HEK293 (cell line): Measurements from ENCODE around the gene PCDH9.

Source experiments
- ZNF561 ChIP-seq: fragments of 450-650 bp; IDR thresholded peaks from 2 replicates; pipeline ENCODE4 v1.5.1; 2018; ENCODE audit warnings: missing biosample characterization, missing genetic modification characterization, borderline replicate concordance
- TF ChIP-seq, protein P1 (sequence below): fragments of 450-650 bp; formaldehyde crosslinking; IDR thresholded peaks from 2 replicates; pipeline ENCODE4 v1.5.1; 2016; ENCODE audit warnings: missing biosample characterization, missing genetic modification characterization
- TF ChIP-seq, protein P2 (sequence below): fragments of 450-650 bp; formaldehyde crosslinking; IDR thresholded peaks from 2 replicates; pipeline ENCODE4 v1.5.1; 2016; ENCODE audit warnings: missing biosample characterization, missing genetic modification characterization, low read depth

DNA sequence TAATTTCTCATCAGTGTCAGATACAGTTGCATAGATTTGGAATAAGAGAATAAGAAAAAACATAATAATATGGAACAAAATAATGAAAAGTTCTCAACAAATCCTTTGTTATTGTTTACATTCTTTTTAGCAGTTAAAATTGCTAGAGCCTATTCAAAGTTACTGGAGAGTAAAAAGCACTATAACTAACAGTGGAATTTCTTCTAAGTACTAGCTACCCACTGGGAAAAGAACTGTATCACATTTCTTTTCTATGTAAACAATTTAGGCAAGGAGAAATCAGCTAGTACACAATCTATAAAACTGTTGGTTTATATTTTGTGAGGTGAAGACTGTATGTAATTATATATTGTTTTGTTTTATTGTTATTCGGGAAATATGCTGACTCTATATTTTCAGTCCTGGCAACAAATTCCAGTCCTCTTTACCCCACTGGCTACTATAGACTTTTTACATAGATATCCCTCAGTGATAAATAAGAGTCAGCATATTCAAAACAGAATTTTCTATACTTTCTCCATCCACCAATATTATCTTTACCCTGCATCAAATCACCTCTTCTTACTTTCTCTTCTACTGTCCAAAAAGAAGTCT, 222.0 kb downstream of the PCDH9 start:
- TF ChIP-seq, protein P1, sequence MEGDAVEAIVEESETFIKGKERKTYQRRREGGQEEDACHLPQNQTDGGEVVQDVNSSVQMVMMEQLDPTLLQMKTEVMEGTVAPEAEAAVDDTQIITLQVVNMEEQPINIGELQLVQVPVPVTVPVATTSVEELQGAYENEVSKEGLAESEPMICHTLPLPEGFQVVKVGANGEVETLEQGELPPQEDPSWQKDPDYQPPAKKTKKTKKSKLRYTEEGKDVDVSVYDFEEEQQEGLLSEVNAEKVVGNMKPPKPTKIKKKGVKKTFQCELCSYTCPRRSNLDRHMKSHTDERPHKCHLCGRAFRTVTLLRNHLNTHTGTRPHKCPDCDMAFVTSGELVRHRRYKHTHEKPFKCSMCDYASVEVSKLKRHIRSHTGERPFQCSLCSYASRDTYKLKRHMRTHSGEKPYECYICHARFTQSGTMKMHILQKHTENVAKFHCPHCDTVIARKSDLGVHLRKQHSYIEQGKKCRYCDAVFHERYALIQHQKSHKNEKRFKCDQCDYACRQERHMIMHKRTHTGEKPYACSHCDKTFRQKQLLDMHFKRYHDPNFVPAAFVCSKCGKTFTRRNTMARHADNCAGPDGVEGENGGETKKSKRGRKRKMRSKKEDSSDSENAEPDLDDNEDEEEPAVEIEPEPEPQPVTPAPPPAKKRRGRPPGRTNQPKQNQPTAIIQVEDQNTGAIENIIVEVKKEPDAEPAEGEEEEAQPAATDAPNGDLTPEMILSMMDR = no peak
- TF ChIP-seq, protein P2, sequence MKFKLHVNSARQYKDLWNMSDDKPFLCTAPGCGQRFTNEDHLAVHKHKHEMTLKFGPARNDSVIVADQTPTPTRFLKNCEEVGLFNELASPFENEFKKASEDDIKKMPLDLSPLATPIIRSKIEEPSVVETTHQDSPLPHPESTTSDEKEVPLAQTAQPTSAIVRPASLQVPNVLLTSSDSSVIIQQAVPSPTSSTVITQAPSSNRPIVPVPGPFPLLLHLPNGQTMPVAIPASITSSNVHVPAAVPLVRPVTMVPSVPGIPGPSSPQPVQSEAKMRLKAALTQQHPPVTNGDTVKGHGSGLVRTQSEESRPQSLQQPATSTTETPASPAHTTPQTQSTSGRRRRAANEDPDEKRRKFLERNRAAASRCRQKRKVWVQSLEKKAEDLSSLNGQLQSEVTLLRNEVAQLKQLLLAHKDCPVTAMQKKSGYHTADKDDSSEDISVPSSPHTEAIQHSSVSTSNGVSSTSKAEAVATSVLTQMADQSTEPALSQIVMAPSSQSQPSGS (tag by site-specific recombination) = no peak
- TF ChIP-seq ZNF561 (tag by site-specific recombination) = no peak
